Loucy (cell line): ENCODE results near the gene AGBL1.

Source experiments
- H2AFZ ChIP-seq: fragments of 200-600 bp; sonication (generic); 2 replicates; pipeline ENCODE4 v1.6.0; 2016; ENCODE audit warnings: antibody characterized with exemption, mild to moderate bottlenecking, low read length, moderate library complexity
- H3F3A ChIP-seq: fragments of 200-600 bp; 2 replicates; pipeline ENCODE4 v1.6.0; 2016; ENCODE audit warnings: antibody characterized with exemption, low read depth, mild to moderate bottlenecking
- H3K27me3 ChIP-seq: fragments of 200-600 bp; sonication (generic); 2 replicates; pipeline ENCODE4 v1.6.1; 2014; ENCODE audit warnings: low read length, mild to moderate bottlenecking; ENCODE audit not compliant: insufficient read depth, poor library complexity, severe bottlenecking
- H3K36me3 ChIP-seq: fragments of 200-600 bp; sonication (generic); 2 replicates; pipeline ENCODE4 v1.6.1; 2016; ENCODE audit warnings: low read length; ENCODE audit not compliant: insufficient read depth
- H3K4me1 ChIP-seq: fragments of 200-600 bp; sonication (generic); 2 replicates; pipeline ENCODE4 v1.5.1; 2014; ENCODE audit warnings: low read length, mild to moderate bottlenecking; ENCODE audit not compliant: insufficient read depth, poor library complexity, severe bottlenecking
- H3K4me2 ChIP-seq: fragments of 200-600 bp; sonication (generic); 2 replicates; pipeline ENCODE4 v1.6.0; 2014; ENCODE audit warnings: antibody characterized with exemption, low read length, low read depth, mild to moderate bottlenecking; ENCODE audit not compliant: poor library complexity, severe bottlenecking
- H3K4me3 ChIP-seq: fragments of 200-600 bp; sonication (generic); 2 replicates; pipeline ENCODE4 v1.5.1; 2014; ENCODE audit warnings: low read length, mild to moderate bottlenecking, mixed read lengths; ENCODE audit not compliant: poor library complexity, severe bottlenecking
- H3K79me2 ChIP-seq: fragments of 200-600 bp; sonication (generic); 2 replicates; pipeline ENCODE4 v1.6.1; 2014; ENCODE audit warnings: low read length; ENCODE audit not compliant: insufficient read depth
- H3K9ac ChIP-seq: fragments of 200-600 bp; sonication (generic); 2 replicates; pipeline ENCODE4 v1.6.0; 2014; ENCODE audit warnings: mild to moderate bottlenecking, low read depth, low read length, moderate library complexity; ENCODE audit not compliant: poor library complexity, severe bottlenecking
- H3K9me2 ChIP-seq: fragments of 200-600 bp; sonication (generic); replicated peaks from 2 replicates; pipeline ENCODE4 v1.6.1; 2016; ENCODE audit warnings: low read depth, low read length, mixed read lengths
- H3K9me3 ChIP-seq: fragments of 200-600 bp; sonication (generic); 2 replicates; pipeline ENCODE4 v1.6.1; 2014; ENCODE audit warnings: mild to moderate bottlenecking, antibody characterized with exemption, low read length, low read depth; ENCODE audit not compliant: insufficient read depth
- H4K20me1 ChIP-seq: fragments of 200-600 bp; sonication (generic); 2 replicates; pipeline ENCODE4 v1.6.0; 2014; ENCODE audit warnings: antibody characterized with exemption, low read length, mild to moderate bottlenecking; ENCODE audit not compliant: insufficient read depth, poor library complexity, severe bottlenecking
- EZH2phosphoT487 ChIP-seq: fragments of 200-600 bp; IDR thresholded peaks from 2 replicates; pipeline ENCODE4 v1.6.1; 2018; ENCODE audit warnings: antibody characterized with exemption, mild to moderate bottlenecking, moderate library complexity, borderline replicate concordance
- TF ChIP-seq, protein P1 (sequence below): fragments of 200-600 bp; sonication (generic); conservative IDR thresholded peaks from 2 replicates; pipeline ENCODE4 v1.5.1; 2014; ENCODE audit warnings: mild to moderate bottlenecking, antibody characterized with exemption, low read length

Gene AGBL1

DNA sequence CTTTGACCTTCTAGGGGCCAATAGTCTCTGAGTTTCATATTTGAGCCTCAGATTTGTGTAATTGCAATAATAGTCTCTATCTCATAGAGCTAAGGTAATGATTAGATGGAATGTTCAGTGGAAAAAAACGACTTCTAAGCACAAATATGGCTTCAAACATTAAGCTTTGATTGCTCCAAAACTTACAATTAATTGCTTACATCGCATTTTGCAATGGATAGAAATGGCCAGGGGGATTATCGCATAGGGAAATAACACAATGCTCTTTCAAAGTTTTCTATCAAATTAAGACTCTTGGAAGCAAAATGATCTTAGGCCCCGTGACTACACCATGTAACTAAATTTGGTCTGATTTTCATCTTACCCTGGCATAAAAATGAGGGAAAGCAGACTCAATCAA, 888.6 kb downstream of the AGBL1 start:
- no peak overlapping the region for H3K9ac ChIP-seq
- H3K9me3 ChIP-seq = no peaks in the 10 kb centered on the region; the same call in 1 of the 2 replicates
- H3K4me3 ChIP-seq = no peak overlapping the region
- H3K79me2 ChIP-seq = no peaks in the 10 kb centered on the region
- H3K4me1 ChIP-seq = no peaks in the 10 kb centered on the region
- no peak overlapping the region for H2AFZ ChIP-seq
- H3K4me2 ChIP-seq = no peak overlapping the region
- H3F3A ChIP-seq = no peaks in the 10 kb centered on the region
- no peaks in the 10 kb centered on the region for H3K9me2 ChIP-seq
- TF ChIP-seq, protein P1, sequence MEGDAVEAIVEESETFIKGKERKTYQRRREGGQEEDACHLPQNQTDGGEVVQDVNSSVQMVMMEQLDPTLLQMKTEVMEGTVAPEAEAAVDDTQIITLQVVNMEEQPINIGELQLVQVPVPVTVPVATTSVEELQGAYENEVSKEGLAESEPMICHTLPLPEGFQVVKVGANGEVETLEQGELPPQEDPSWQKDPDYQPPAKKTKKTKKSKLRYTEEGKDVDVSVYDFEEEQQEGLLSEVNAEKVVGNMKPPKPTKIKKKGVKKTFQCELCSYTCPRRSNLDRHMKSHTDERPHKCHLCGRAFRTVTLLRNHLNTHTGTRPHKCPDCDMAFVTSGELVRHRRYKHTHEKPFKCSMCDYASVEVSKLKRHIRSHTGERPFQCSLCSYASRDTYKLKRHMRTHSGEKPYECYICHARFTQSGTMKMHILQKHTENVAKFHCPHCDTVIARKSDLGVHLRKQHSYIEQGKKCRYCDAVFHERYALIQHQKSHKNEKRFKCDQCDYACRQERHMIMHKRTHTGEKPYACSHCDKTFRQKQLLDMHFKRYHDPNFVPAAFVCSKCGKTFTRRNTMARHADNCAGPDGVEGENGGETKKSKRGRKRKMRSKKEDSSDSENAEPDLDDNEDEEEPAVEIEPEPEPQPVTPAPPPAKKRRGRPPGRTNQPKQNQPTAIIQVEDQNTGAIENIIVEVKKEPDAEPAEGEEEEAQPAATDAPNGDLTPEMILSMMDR = no peak
- TF ChIP-seq EZH2phosphoT487 = no peak
- no peaks in the 10 kb centered on the region for H3K27me3 ChIP-seq
- H4K20me1 ChIP-seq = no peaks in the 10 kb centered on the region
- H3K36me3 ChIP-seq = no peaks in the 10 kb centered on the region

DNA sequence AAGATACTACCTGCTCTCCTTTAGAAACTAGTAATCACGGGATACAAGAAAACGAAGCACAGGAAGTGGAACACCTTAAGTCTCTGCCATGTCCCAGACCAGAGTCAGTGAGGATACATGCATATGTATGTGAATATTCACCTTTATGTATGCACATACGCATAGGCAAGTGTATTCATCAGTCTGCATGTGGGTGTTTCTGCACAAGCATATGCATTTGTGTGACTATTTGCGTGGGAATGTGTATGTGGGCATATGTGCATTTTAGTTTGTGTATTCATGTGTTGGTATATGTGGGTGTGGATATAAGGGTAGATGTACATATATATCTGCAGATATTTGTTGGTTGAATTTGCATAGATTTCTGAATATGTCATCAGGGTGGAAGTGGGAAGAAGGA, 889.7 kb downstream of the AGBL1 start:
- Histone ChIP-seq H3K27me3 (no peaks in the 10 kb centered on the region), H3K79me2 (no peaks in the 10 kb centered on the region), H3K9me2 (no peaks in the 10 kb centered on the region), H2AFZ (no peak overlapping the region), H3K4me3 (no peak overlapping the region), H3K36me3 (no peaks in the 10 kb centered on the region), H4K20me1 (no peaks in the 10 kb centered on the region), H3K9ac (no peak overlapping the region), H3K4me1 (no peaks in the 10 kb centered on the region), H3K9me3 (no peaks in the 10 kb centered on the region; the same call in 1 of the 2 replicates), H3K4me2 (no peak overlapping the region), H3F3A (no peaks in the 10 kb centered on the region)
- TF ChIP-seq EZH2phosphoT487 = no peak
- TF ChIP-seq, protein P1 = no peak

DNA sequence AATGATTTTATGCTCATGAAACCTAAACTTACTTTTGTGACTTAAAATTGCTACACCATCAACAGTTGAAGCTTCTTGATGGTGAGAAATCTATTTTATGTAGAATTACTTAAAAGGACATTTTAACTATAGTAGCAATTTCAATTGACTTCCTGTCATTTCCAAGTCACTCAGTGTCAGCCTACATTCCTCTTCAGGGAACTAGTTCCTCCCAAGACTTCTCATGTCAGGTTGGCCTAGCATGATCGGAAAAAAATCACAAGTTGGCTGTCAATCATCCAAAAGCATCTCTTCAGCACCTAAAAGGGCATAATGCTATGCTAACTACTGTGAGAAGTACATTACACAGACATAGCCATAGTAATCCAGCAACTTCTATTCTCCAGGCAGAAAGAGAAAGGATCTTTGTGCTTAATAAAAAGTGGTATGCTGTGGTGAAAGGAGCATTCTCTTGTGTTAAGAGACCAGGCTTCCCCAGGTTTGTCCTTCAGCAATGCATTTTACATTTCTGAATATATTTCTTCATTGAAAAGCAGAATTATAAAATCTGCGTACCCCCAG, 893.7 kb downstream of the AGBL1 start:
- H3K9me3 ChIP-seq = no peaks in the 10 kb centered on the region; the same call in 1 of the 2 replicates
- TF ChIP-seq, protein P1 = no peak
- no peak for TF ChIP-seq EZH2phosphoT487
- no peaks in the 10 kb centered on the region for H3K36me3 ChIP-seq
- H3K9me2 ChIP-seq = no peaks in the 10 kb centered on the region
- no peaks in the 10 kb centered on the region for H3K79me2 ChIP-seq
- H3K4me2 ChIP-seq = no peak overlapping the region
- H3K27me3 ChIP-seq = no peaks in the 10 kb centered on the region
- no peak overlapping the region for H2AFZ ChIP-seq
- no peak overlapping the region for H3K9ac ChIP-seq
- H3K4me3 ChIP-seq = no peak overlapping the region
- H3F3A ChIP-seq = no peaks in the 10 kb centered on the region
- H4K20me1 ChIP-seq = no peaks in the 10 kb centered on the region
- H3K4me1 ChIP-seq = no peaks in the 10 kb centered on the region
